Activated CD4-positive, alpha-beta memory T cell treated with anti-CD3 and anti-CD28 coated beads, Interleukin-2, amount 10 ng/mL, durations not matched to agents 7 days and 5 days (primary cell): ENCODE measurements around the gene PDCD4. TPM values are rescaled to one million over a fixed set of nuclear protein-coding genes. Genes with fewer than 3 reads are reported as not detected.
A peak's percentile ranks its signal among the peaks of the same experiment; 100 is the strongest.

Experiments
- CTCF ChIA-PET: fragments of 350-600 bp; sonication (Branson Sonifier 250); formaldehyde crosslinking; loops from one replicate; lab custom pipeline; 2021; ENCODE audit warnings: antibody characterized with exemption, inconsistent platforms; lab: Charles Lee
- POLR2A ChIA-PET: fragments of 350-600 bp; sonication (Branson Sonifier 250); formaldehyde crosslinking; loops from one replicate; lab custom pipeline; 2021; ENCODE audit warnings: antibody characterized with exemption; lab: Charles Lee
- DNase-seq: peaks from one replicate; pipeline ENCODE4 v3.0.0-alpha.2; 2020
- H3K27ac Mint-ChIP-seq: one replicate; pipeline ENCODE4 v1.8.0; 2021; ENCODE audit warnings: mild to moderate bottlenecking, mixed read lengths
- H3K27me3 Mint-ChIP-seq: one replicate; pipeline ENCODE4 v1.8.0; 2021; ENCODE audit warnings: mixed read lengths
- H3K36me3 Mint-ChIP-seq: one replicate; pipeline ENCODE4 v1.8.0; 2021; ENCODE audit warnings: low read depth, mixed read lengths
- H3K4me1 Mint-ChIP-seq: one replicate; pipeline ENCODE4 v1.8.0; 2021; ENCODE audit warnings: mixed read lengths
- H3K4me3 Mint-ChIP-seq: one replicate; pipeline ENCODE4 v1.8.0; 2021; ENCODE audit warnings: mild to moderate bottlenecking, mixed read lengths
- H3K9me3 Mint-ChIP-seq: one replicate; pipeline ENCODE4 v1.8.0; 2021; ENCODE audit warnings: mixed read lengths
- total RNA-seq, 2 experiments: library from RNA; stranded (reverse); gene quantifications; one replicate each; pipeline ENCODE4 v1.2.3, GENCODE V29; 2021

Gene PDCD4
- total RNA-seq, 2 experiments from 2014 or later: 105 to 109 TPM

GRCh38 chr10:110858297-110858934 is 13.3 kb upstream of the PDCD4 start:
- Mint-ChIP-seq H3K4me1 (peaks cover 78% of the 10 kb centered on the region), H3K4me3 (peak overlapping the region; percentile 31), H3K36me3 (peaks cover 8% of the 10 kb centered on the region), H3K27ac (peak overlapping the region; percentile 83), H3K9me3 (peaks cover 6% of the 10 kb centered on the region), H3K27me3 (no peaks in the 10 kb centered on the region)
- ChIA-PET POLR2A (interaction anchor here (0.9 to 5.9 kb wide), 11 partner anchors 8 to 83 kb away, joined by 3 to 98 read pairs (median 16); partner anchors contain the start of genes BBIP1, PDCD4 and SHOC2), CTCF (interaction anchor here (1.5 to 3.0 kb wide), 7 partner anchors 9 to 112 kb away, joined by 5 to 15 read pairs (median 9); partner anchors contain the start of gene PDCD4)
- no peak for DNase-seq

- peaks cover 78% of the 10 kb centered on the region for H3K4me1 Mint-ChIP-seq
- peak overlapping the region; percentile 81 for H3K27ac Mint-ChIP-seq
- no peaks in the 10 kb centered on the region for H3K27me3 Mint-ChIP-seq
- peaks cover 6% of the 10 kb centered on the region for H3K9me3 Mint-ChIP-seq
- DNase-seq: no peak
- CTCF ChIA-PET: interaction anchor here (1.4 to 3.0 kb wide), 6 partner anchors 8 to 113 kb away, joined by 3 to 15 read pairs (median 8); partner anchors contain the start of gene PDCD4
- no peak overlapping the region for H3K4me3 Mint-ChIP-seq
- POLR2A ChIA-PET: interaction anchor here (1.3 to 5.9 kb wide), 9 partner anchors 7 to 360 kb away, joined by 3 to 98 read pairs (median 17); partner anchors contain the start of genes BBIP1, PDCD4 and SHOC2
- peaks cover 8% of the 10 kb centered on the region for H3K36me3 Mint-ChIP-seq
Observed at GRCh38 chr10:110859206-110859972, 12.3 kb upstream of the PDCD4 start.

- peaks cover 5% of the 10 kb centered on the region for H3K9me3 Mint-ChIP-seq
- CTCF ChIA-PET: interaction anchor here (1.4 to 2.3 kb wide), 3 partner anchors 11 to 56 kb away, joined by 3 to 9 read pairs (median 3); partner anchors contain the start of gene PDCD4
- H3K4me3 Mint-ChIP-seq: no peak overlapping the region
- peaks cover 81% of the 10 kb centered on the region for H3K4me1 Mint-ChIP-seq
- peak overlapping the region; percentile 81 for H3K27ac Mint-ChIP-seq
- no peaks in the 10 kb centered on the region for H3K27me3 Mint-ChIP-seq
- POLR2A ChIA-PET: interaction anchor here (1.0 to 5.9 kb wide), 10 partner anchors 7 to 361 kb away, joined by 3 to 98 read pairs (median 10); partner anchors contain the start of genes BBIP1, PDCD4, SHOC2 and SMC3
- no peak for DNase-seq
- H3K36me3 Mint-ChIP-seq: peaks cover 8% of the 10 kb centered on the region
Observed at GRCh38 chr10:110859973-110860376, 11.8 kb upstream of the PDCD4 start.

GRCh38 chr10:110860576-110861241 is 11.0 kb upstream of the PDCD4 start:
- peak; percentile 61 for DNase-seq
- Mint-ChIP-seq H3K4me3 (no peak overlapping the region), H3K9me3 (peaks cover 3% of the 10 kb centered on the region), H3K36me3 (peaks cover 5% of the 10 kb centered on the region), H3K27me3 (no peaks in the 10 kb centered on the region), H3K4me1 (peaks cover 82% of the 10 kb centered on the region), H3K27ac (peak overlapping the region; percentile 81)
- CTCF ChIA-PET: interaction anchor here (0.9 to 2.3 kb wide), 5 partner anchors 8 to 115 kb away, joined by 3 to 9 read pairs (median 3); partner anchors contain the start of gene PDCD4
- POLR2A ChIA-PET: interaction anchor here (0.8 to 5.9 kb wide), 16 partner anchors 8 to 852 kb away, joined by 3 to 98 read pairs (median 4); partner anchors contain the start of genes BBIP1, PDCD4, SHOC2 and SMC3

- peaks cover 86% of the 10 kb centered on the region for H3K4me1 Mint-ChIP-seq
- CTCF ChIA-PET: interaction anchor here (0.9 to 1.2 kb wide), 3 partner anchors 9 to 116 kb away, joined by 3 to 4 read pairs (median 3); no protein-coding TSS in a partner anchor
- no peak overlapping the region for H3K4me3 Mint-ChIP-seq
- peak overlapping the region; percentile 81 for H3K27ac Mint-ChIP-seq
- no peaks in the 10 kb centered on the region for H3K9me3 Mint-ChIP-seq
- H3K36me3 Mint-ChIP-seq: peaks cover 5% of the 10 kb centered on the region
- H3K27me3 Mint-ChIP-seq: no peaks in the 10 kb centered on the region
- DNase-seq: no peak
- POLR2A ChIA-PET: interaction anchor here (1.1 to 5.9 kb wide), 10 partner anchors 9 to 853 kb away, joined by 3 to 98 read pairs (median 4); partner anchors contain the start of genes BBIP1, PDCD4 and SHOC2
Observed at GRCh38 chr10:110861476-110861875, 10.3 kb upstream of the PDCD4 start.

GRCh38 chr10:110861930-110862649 is 9.6 kb upstream of the PDCD4 start:
- POLR2A ChIA-PET: interaction anchor here (0.9 to 5.9 kb wide), 7 partner anchors 8 to 358 kb away, joined by 3 to 98 read pairs (median 4); partner anchors contain the start of genes BBIP1, PDCD4 and SHOC2
- Mint-ChIP-seq H3K9me3 (no peaks in the 10 kb centered on the region), H3K4me3 (no peak overlapping the region), H3K4me1 (peaks cover 92% of the 10 kb centered on the region), H3K36me3 (peaks cover 5% of the 10 kb centered on the region), H3K27ac (no peak overlapping the region), H3K27me3 (no peaks in the 10 kb centered on the region)
- CTCF ChIA-PET: interaction anchor here (1.1 kb wide), 1 partner anchor 10 kb away, joined by 3 read pairs; no protein-coding TSS in a partner anchor
- no peak for DNase-seq

GRCh38 chr10:110862961-110863360 is 8.8 kb upstream of the PDCD4 start:
- Mint-ChIP-seq H3K4me1 (peaks cover 92% of the 10 kb centered on the region), H3K27ac (peak overlapping the region; percentile 91), H3K9me3 (no peaks in the 10 kb centered on the region), H3K36me3 (peaks cover 5% of the 10 kb centered on the region), H3K4me3 (no peak overlapping the region), H3K27me3 (no peaks in the 10 kb centered on the region)
- ChIA-PET CTCF (no interaction called here), POLR2A (interaction anchor here (0.7 to 1.5 kb wide), 3 partner anchors 8 to 56 kb away, joined by 3 to 4 read pairs (median 4); partner anchors contain the start of genes BBIP1 and SHOC2)
- no peak for DNase-seq

- ChIA-PET POLR2A (interaction anchor here (0.7 to 1.8 kb wide), 3 partner anchors 8 to 56 kb away, joined by 3 to 13 read pairs (median 4); partner anchors contain the start of genes BBIP1 and SHOC2), CTCF (no interaction called here)
- DNase-seq: no peak
- no peaks in the 10 kb centered on the region for H3K9me3 Mint-ChIP-seq
- H3K27me3 Mint-ChIP-seq: no peaks in the 10 kb centered on the region
- peaks cover 3% of the 10 kb centered on the region for H3K36me3 Mint-ChIP-seq
- H3K4me3 Mint-ChIP-seq: no peak overlapping the region
- peak overlapping the region; percentile 91 for H3K27ac Mint-ChIP-seq
- H3K4me1 Mint-ChIP-seq: peaks cover 92% of the 10 kb centered on the region
Observed at GRCh38 chr10:110863361-110863760, 8.4 kb upstream of the PDCD4 start.

- no peaks in the 10 kb centered on the region for H3K36me3 Mint-ChIP-seq
- DNase-seq: no peak
- H3K4me1 Mint-ChIP-seq: peaks cover 92% of the 10 kb centered on the region
- H3K4me3 Mint-ChIP-seq: no peak overlapping the region
- H3K27ac Mint-ChIP-seq: peak overlapping the region; percentile 91
- no peaks in the 10 kb centered on the region for H3K9me3 Mint-ChIP-seq
- no peaks in the 10 kb centered on the region for H3K27me3 Mint-ChIP-seq
- POLR2A ChIA-PET: interaction anchor here (0.9 to 5.3 kb wide), 14 partner anchors 9 to 1511 kb away, joined by 3 to 41 read pairs (median 4); partner anchors contain the start of genes BBIP1, DUSP5 and SHOC2
- CTCF ChIA-PET: interaction anchor here (1.3 to 1.6 kb wide), 2 partner anchors 60 to 118 kb away, joined by 3 to 5 read pairs; no protein-coding TSS in a partner anchor
Observed at GRCh38 chr10:110863956-110864355, 7.8 kb upstream of the PDCD4 start.

- peaks cover 4% of the 10 kb centered on the region for H3K36me3 Mint-ChIP-seq
- ChIA-PET POLR2A (interaction anchor here (0.9 to 5.3 kb wide), 16 partner anchors 6 to 1510 kb away, joined by 3 to 41 read pairs (median 4); partner anchors contain the start of genes BBIP1, DUSP5 and SHOC2), CTCF (interaction anchor here (0.7 to 1.6 kb wide), 4 partner anchors 8 to 119 kb away, joined by 3 to 5 read pairs (median 3); no protein-coding TSS in a partner anchor)
- H3K27me3 Mint-ChIP-seq: no peaks in the 10 kb centered on the region
- peak overlapping the region; percentile 91 for H3K27ac Mint-ChIP-seq
- DNase-seq: peak; percentile 63
- H3K4me1 Mint-ChIP-seq: peaks cover 92% of the 10 kb centered on the region
- H3K9me3 Mint-ChIP-seq: no peaks in the 10 kb centered on the region
- H3K4me3 Mint-ChIP-seq: peak overlapping the region; percentile 73
Observed at GRCh38 chr10:110864662-110865140, 7.0 kb upstream of the PDCD4 start.
